Measurements from ENCODE around the gene OR2A25.

The OR2A25 gene

GRCh38 chr7:144038887-144039286, 30.7 kb upstream of the OR2A25 start:
- no peak for TF ChIP-seq FOXP2 (optimal IDR thresholded peaks at IDR 0.05; ENCODE audit: borderline replicate concordance, extremely low read depth, extremely low read length, insufficient read depth)
- no peak for TF ChIP-seq POLR2AphosphoS5 (IDR thresholded peaks at IDR 0.05; ENCODE audit: low read depth, low read length)
- no peak for TF ChIP-seq SIN3A (IDR thresholded peaks at IDR 0.05; ENCODE audit: borderline replicate concordance, insufficient read depth, low read length)
- TF ChIP-seq REST (IDR thresholded peaks at IDR 0.05; ENCODE audit: insufficient read depth in 1 of 2, low read depth in 2 of 2, low read length in 2 of 2): no peak
- no peak for TF ChIP-seq TAF1 (IDR thresholded peaks at IDR 0.05; ENCODE audit: borderline replicate concordance, insufficient read depth, low read length)

- TF ChIP-seq SIN3A (IDR thresholded peaks at IDR 0.05; ENCODE audit: borderline replicate concordance, insufficient read depth, low read length) (no peak), FOXP2 (optimal IDR thresholded peaks at IDR 0.05; ENCODE audit: borderline replicate concordance, extremely low read depth, extremely low read length, insufficient read depth) (no peak), REST (IDR thresholded peaks at IDR 0.05; ENCODE audit: insufficient read depth in 1 of 2, low read depth in 2 of 2, low read length in 2 of 2) (no peak), POLR2AphosphoS5 (IDR thresholded peaks at IDR 0.05; ENCODE audit: low read depth, low read length) (no peak), TAF1 (IDR thresholded peaks at IDR 0.05; ENCODE audit: borderline replicate concordance, insufficient read depth, low read length) (no peak)
These were observed 21.0 kb upstream of the OR2A25 start, which contains the start of gene OR2A5 for GRCh38 chr7:144048648-144049047. OR2A5 (plus strand) TSS chr7:144048948; CDS start chr7:144050402, 1,454 bp downstream.

GRCh38 chr7:144049491-144049890, 20.1 kb upstream of the OR2A25 start:
- TF ChIP-seq FOXP2 (optimal IDR thresholded peaks at IDR 0.05; ENCODE audit: borderline replicate concordance, extremely low read depth, extremely low read length, insufficient read depth): no peak
- no peak for TF ChIP-seq TAF1 (IDR thresholded peaks at IDR 0.05; ENCODE audit: borderline replicate concordance, insufficient read depth, low read length)
- TF ChIP-seq POLR2AphosphoS5 (IDR thresholded peaks at IDR 0.05; ENCODE audit: low read depth, low read length): no peak
- no peak for TF ChIP-seq REST (IDR thresholded peaks at IDR 0.05; ENCODE audit: insufficient read depth in 1 of 2, low read depth in 2 of 2, low read length in 2 of 2)

- TF ChIP-seq POLR2AphosphoS5 (IDR thresholded peaks at IDR 0.05; ENCODE audit: low read depth, low read length) (no peak), SIN3A (IDR thresholded peaks at IDR 0.05; ENCODE audit: borderline replicate concordance, insufficient read depth, low read length) (no peak)
These were observed 19.5 kb upstream of the OR2A25 start for GRCh38 chr7:144050093-144050492.

- TF ChIP-seq POLR2AphosphoS5 (IDR thresholded peaks at IDR 0.05; ENCODE audit: low read depth, low read length) (no peak), REST (IDR thresholded peaks at IDR 0.05; ENCODE audit: insufficient read depth in 1 of 2, low read depth in 2 of 2, low read length in 2 of 2) (no peak), TAF1 (IDR thresholded peaks at IDR 0.05; ENCODE audit: borderline replicate concordance, insufficient read depth, low read length) (no peak), FOXP2 (optimal IDR thresholded peaks at IDR 0.05; ENCODE audit: borderline replicate concordance, extremely low read depth, extremely low read length, insufficient read depth) (no peak), SIN3A (IDR thresholded peaks at IDR 0.05; ENCODE audit: borderline replicate concordance, insufficient read depth, low read length) (no peak)
These were observed 11.7 kb upstream of the OR2A25 start for GRCh38 chr7:144057954-144058353.

Measured in PFSK-1 (cell line).